Measurements from ENCODE around the gene SLX4IP.

Gene SLX4IP

GRCh38 chr20:10642856-10643559, 207.9 kb downstream of the SLX4IP start:
- no peak for TF ChIP-seq POLR2AphosphoS5 (IDR thresholded peaks at IDR 0.05; ENCODE audit: borderline replicate concordance, low read depth, low read length)
- TF ChIP-seq FOXP2 (optimal IDR thresholded peaks at IDR 0.05; ENCODE audit: control extremely low read depth, extremely low read length, insufficient read depth) = no peak
- no peak for TF ChIP-seq EZH2 (IDR thresholded peaks at IDR 0.05)
- no peak overlapping the region for H3K27ac ChIP-seq
- H3K9me3 ChIP-seq (ENCODE audit: low read depth, low read length) = no peaks in the 10 kb centered on the region
- no peak overlapping the region for H3K4me3 ChIP-seq
- peaks cover 30% of the 10 kb centered on the region for H3K36me3 ChIP-seq (ENCODE audit: insufficient read depth, low read length)
- DNase-seq (ENCODE audit: low read depth, low spot score) = no peak
- H3K9ac ChIP-seq (ENCODE audit: insufficient read length) = no peak overlapping the region

GRCh38 chr20:10643560-10643873, 208.4 kb downstream of the SLX4IP start:
- peaks cover 32% of the 10 kb centered on the region for H3K36me3 ChIP-seq (ENCODE audit: insufficient read depth, low read length)
- no peak for TF ChIP-seq POLR2AphosphoS5 (IDR thresholded peaks at IDR 0.05; ENCODE audit: borderline replicate concordance, low read depth, low read length)
- no peak for TF ChIP-seq EZH2 (IDR thresholded peaks at IDR 0.05)
- no peak for TF ChIP-seq FOXP2 (optimal IDR thresholded peaks at IDR 0.05; ENCODE audit: control extremely low read depth, extremely low read length, insufficient read depth)

GRCh38 chr20:10644458-10645204, 209.5 kb downstream of the SLX4IP start:
- no peak overlapping the region for H3K4me3 ChIP-seq
- TF ChIP-seq POLR2AphosphoS5 (IDR thresholded peaks at IDR 0.05; ENCODE audit: borderline replicate concordance, low read depth, low read length) (no peak), FOXP2 (optimal IDR thresholded peaks at IDR 0.05; ENCODE audit: control extremely low read depth, extremely low read length, insufficient read depth) (no peak), EZH2 (IDR thresholded peaks at IDR 0.05) (no peak)
- H3K9me3 ChIP-seq (ENCODE audit: low read depth, low read length) = no peaks in the 10 kb centered on the region
- H3K27ac ChIP-seq = no peak overlapping the region
- H3K36me3 ChIP-seq (ENCODE audit: insufficient read depth, low read length) = peaks cover 25% of the 10 kb centered on the region
- no peak for DNase-seq (ENCODE audit: low read depth, low spot score)
- no peak overlapping the region for H3K9ac ChIP-seq (ENCODE audit: insufficient read length)

More at GRCh38 chr20:10643560-10643873, 208.4 kb downstream of the SLX4IP start:
- no peak for DNase-seq (ENCODE audit: low read depth, low spot score)
- no peak overlapping the region for H3K4me3 ChIP-seq
- no peak overlapping the region for H3K27ac ChIP-seq
- H3K9ac ChIP-seq (ENCODE audit: insufficient read length) = no peak overlapping the region
- no peaks in the 10 kb centered on the region for H3K9me3 ChIP-seq (ENCODE audit: low read depth, low read length)

- no peak for TF ChIP-seq POLR2AphosphoS5 (IDR thresholded peaks at IDR 0.05; ENCODE audit: borderline replicate concordance, low read depth, low read length)
- no peak for TF ChIP-seq FOXP2 (optimal IDR thresholded peaks at IDR 0.05; ENCODE audit: control extremely low read depth, extremely low read length, insufficient read depth)
- no peak for TF ChIP-seq EZH2 (IDR thresholded peaks at IDR 0.05)
- Histone ChIP-seq H3K4me3 (no peak overlapping the region), H3K9me3 (ENCODE audit: low read depth, low read length) (no peaks in the 10 kb centered on the region), H3K36me3 (ENCODE audit: insufficient read depth, low read length) (peaks cover 22% of the 10 kb centered on the region), H3K9ac (ENCODE audit: insufficient read length) (no peak overlapping the region), H3K27ac (no peak overlapping the region)
- DNase-seq (ENCODE audit: low read depth, low spot score) = no peak
These were observed 210.1 kb downstream of the SLX4IP start for GRCh38 chr20:10645205-10645570.

- DNase-seq (ENCODE audit: low read depth, low spot score) = no peak
- no peaks in the 10 kb centered on the region for H3K9me3 ChIP-seq (ENCODE audit: low read depth, low read length)
- TF ChIP-seq EZH2 (IDR thresholded peaks at IDR 0.05) (no peak), POLR2AphosphoS5 (IDR thresholded peaks at IDR 0.05; ENCODE audit: borderline replicate concordance, low read depth, low read length) (no peak), FOXP2 (optimal IDR thresholded peaks at IDR 0.05; ENCODE audit: control extremely low read depth, extremely low read length, insufficient read depth) (no peak)
- H3K36me3 ChIP-seq (ENCODE audit: insufficient read depth, low read length) = peaks cover 20% of the 10 kb centered on the region
- H3K27ac ChIP-seq = no peak overlapping the region
- no peak overlapping the region for H3K9ac ChIP-seq (ENCODE audit: insufficient read length)
- H3K4me3 ChIP-seq = no peak overlapping the region
These were observed 210.9 kb downstream of the SLX4IP start for GRCh38 chr20:10646006-10646405.

GRCh38 chr20:10646886-10647420, 211.8 kb downstream of the SLX4IP start:
- TF ChIP-seq POLR2AphosphoS5 (IDR thresholded peaks at IDR 0.05; ENCODE audit: borderline replicate concordance, low read depth, low read length) (no peak), EZH2 (IDR thresholded peaks at IDR 0.05) (no peak), FOXP2 (optimal IDR thresholded peaks at IDR 0.05; ENCODE audit: control extremely low read depth, extremely low read length, insufficient read depth) (no peak)
- Histone ChIP-seq H3K36me3 (ENCODE audit: insufficient read depth, low read length) (peaks cover 11% of the 10 kb centered on the region; the same call in 1 of the 2 replicates), H3K4me3 (peak overlapping the region; percentile 14), H3K9ac (ENCODE audit: insufficient read length) (no peak overlapping the region), H3K27ac (peak overlapping the region; percentile 7; the same call in 1 of the 2 replicates), H3K9me3 (ENCODE audit: low read depth, low read length) (no peaks in the 10 kb centered on the region)
- no peak for DNase-seq (ENCODE audit: low read depth, low spot score)

GRCh38 chr20:10647471-10647870, 212.4 kb downstream of the SLX4IP start:
- TF ChIP-seq FOXP2 (optimal IDR thresholded peaks at IDR 0.05; ENCODE audit: control extremely low read depth, extremely low read length, insufficient read depth) (peak; percentile 52), POLR2AphosphoS5 (IDR thresholded peaks at IDR 0.05; ENCODE audit: borderline replicate concordance, low read depth, low read length) (no peak), EZH2 (IDR thresholded peaks at IDR 0.05) (no peak)
- Histone ChIP-seq H3K36me3 (ENCODE audit: insufficient read depth, low read length) (peaks cover 7% of the 10 kb centered on the region; the same call in 1 of the 2 replicates), H3K9me3 (ENCODE audit: low read depth, low read length) (no peaks in the 10 kb centered on the region), H3K9ac (ENCODE audit: insufficient read length) (no peak overlapping the region), H3K4me3 (peak overlapping the region; percentile 14), H3K27ac (peak overlapping the region; percentile 7; the same call in 1 of the 2 replicates)
- no peak for DNase-seq (ENCODE audit: low read depth, low spot score)

- no peak overlapping the region for H3K27ac ChIP-seq
- DNase-seq (ENCODE audit: low read depth, low spot score) = no peak
- no peak overlapping the region for H3K4me3 ChIP-seq
- no peak overlapping the region for H3K9ac ChIP-seq (ENCODE audit: insufficient read length)
- TF ChIP-seq POLR2AphosphoS5 (IDR thresholded peaks at IDR 0.05; ENCODE audit: borderline replicate concordance, low read depth, low read length) = no peak
- TF ChIP-seq EZH2 (IDR thresholded peaks at IDR 0.05) = no peak
- TF ChIP-seq FOXP2 (optimal IDR thresholded peaks at IDR 0.05; ENCODE audit: control extremely low read depth, extremely low read length, insufficient read depth) = no peak
- no peaks in the 10 kb centered on the region for H3K9me3 ChIP-seq (ENCODE audit: low read depth, low read length)
- peaks cover 7% of the 10 kb centered on the region; the same call in 1 of the 2 replicates for H3K36me3 ChIP-seq (ENCODE audit: insufficient read depth, low read length)
These were observed 212.8 kb downstream of the SLX4IP start for GRCh38 chr20:10647909-10648308.

Data from SK-N-MC (cell line).